NCI-H146 treated with DMSO at 0.1 percent for 48 hours (cell line): Measurements from ENCODE around the gene BCL2.

ENCODE experiments used
- DNase-seq: peaks from one replicate; lab custom pipeline; 2025; ENCODE audit not compliant: unreplicated experiment; lab: John Stamatoyannopoulos, UW

BCL2 gene

GRCh38 chr18:63311118-63312018 lies 8.2 kb downstream of the BCL2 start:
- DNase-seq = no peak

GRCh38 chr18:63309422-63309821 lies 10.1 kb downstream of the BCL2 start:
- DNase-seq = no peak

- no peak for DNase-seq
Measured at GRCh38 chr18:63307551-63308200, 11.9 kb downstream of the BCL2 start.

GRCh38 chr18:63306819-63307550 lies 12.6 kb downstream of the BCL2 start:
- no peak for DNase-seq

GRCh38 chr18:63306249-63306648 lies 13.3 kb downstream of the BCL2 start:
- no peak for DNase-seq

GRCh38 chr18:63303547-63303946 lies 16.0 kb downstream of the BCL2 start:
- DNase-seq = no peak

- DNase-seq = no peak
Measured at GRCh38 chr18:63302636-63303405, 16.7 kb downstream of the BCL2 start.

- no peak for DNase-seq
Measured at GRCh38 chr18:63302220-63302619, 17.3 kb downstream of the BCL2 start.

- DNase-seq = no peak
Measured at GRCh38 chr18:63301434-63301833, 18.1 kb downstream of the BCL2 start.

- no peak for DNase-seq
Measured at GRCh38 chr18:63299837-63300745, 19.5 kb downstream of the BCL2 start.

GRCh38 chr18:63298400-63299365 lies 20.9 kb downstream of the BCL2 start:
- DNase-seq = no peak

GRCh38 chr18:63297687-63298399 lies 21.7 kb downstream of the BCL2 start:
- no peak for DNase-seq

- no peak for DNase-seq
Measured at GRCh38 chr18:63293935-63294334, 25.6 kb downstream of the BCL2 start.

GRCh38 chr18:63292831-63293683 lies 26.5 kb downstream of the BCL2 start:
- no peak for DNase-seq

- no peak for DNase-seq
Measured at GRCh38 chr18:63291278-63291677, 28.3 kb downstream of the BCL2 start.

GRCh38 chr18:63290821-63291200 lies 28.8 kb downstream of the BCL2 start:
- DNase-seq = no peak

GRCh38 chr18:63290166-63290820 lies 29.3 kb downstream of the BCL2 start:
- no peak for DNase-seq
